ENCODE results near the gene FBXO27.

- TF ChIP-seq POLR2A (IDR thresholded peaks at IDR 0.05; ENCODE audit: low read depth, low read length) (no peak), MAFK (IDR thresholded peaks at IDR 0.05; ENCODE audit: low read depth, low read length) (no peak), RCOR1 (IDR thresholded peaks at IDR 0.05; ENCODE audit: insufficient replicate concordance, low read length) (no peak), SMC3 (IDR thresholded peaks at IDR 0.05; ENCODE audit: low read depth, low read length) (no peak), MXI1 (IDR thresholded peaks at IDR 0.05; ENCODE audit: borderline replicate concordance, low read depth, low read length) (no peak), NFE2L2 (IDR thresholded peaks at IDR 0.05; ENCODE audit: low read depth, low read length) (no peak), RAD21 (IDR thresholded peaks at IDR 0.05; ENCODE audit: low read length) (no peak), CHD1 (IDR thresholded peaks at IDR 0.05; ENCODE audit: low read depth, low read length) (no peak), CEBPB (IDR thresholded peaks at IDR 0.05; ENCODE audit: low read depth, low read length) (no peak), FOS (IDR thresholded peaks at IDR 0.05; ENCODE audit: low read depth, low read length) (no peak), RFX5 (IDR thresholded peaks at IDR 0.05; ENCODE audit: low read depth, low read length) (no peak)
- TF ChIP-seq, protein P1, sequence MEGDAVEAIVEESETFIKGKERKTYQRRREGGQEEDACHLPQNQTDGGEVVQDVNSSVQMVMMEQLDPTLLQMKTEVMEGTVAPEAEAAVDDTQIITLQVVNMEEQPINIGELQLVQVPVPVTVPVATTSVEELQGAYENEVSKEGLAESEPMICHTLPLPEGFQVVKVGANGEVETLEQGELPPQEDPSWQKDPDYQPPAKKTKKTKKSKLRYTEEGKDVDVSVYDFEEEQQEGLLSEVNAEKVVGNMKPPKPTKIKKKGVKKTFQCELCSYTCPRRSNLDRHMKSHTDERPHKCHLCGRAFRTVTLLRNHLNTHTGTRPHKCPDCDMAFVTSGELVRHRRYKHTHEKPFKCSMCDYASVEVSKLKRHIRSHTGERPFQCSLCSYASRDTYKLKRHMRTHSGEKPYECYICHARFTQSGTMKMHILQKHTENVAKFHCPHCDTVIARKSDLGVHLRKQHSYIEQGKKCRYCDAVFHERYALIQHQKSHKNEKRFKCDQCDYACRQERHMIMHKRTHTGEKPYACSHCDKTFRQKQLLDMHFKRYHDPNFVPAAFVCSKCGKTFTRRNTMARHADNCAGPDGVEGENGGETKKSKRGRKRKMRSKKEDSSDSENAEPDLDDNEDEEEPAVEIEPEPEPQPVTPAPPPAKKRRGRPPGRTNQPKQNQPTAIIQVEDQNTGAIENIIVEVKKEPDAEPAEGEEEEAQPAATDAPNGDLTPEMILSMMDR (conservative IDR thresholded peaks at IDR 0.05; ENCODE audit: low read depth, low read length) = no peak
- TF ChIP-seq, protein P2, sequence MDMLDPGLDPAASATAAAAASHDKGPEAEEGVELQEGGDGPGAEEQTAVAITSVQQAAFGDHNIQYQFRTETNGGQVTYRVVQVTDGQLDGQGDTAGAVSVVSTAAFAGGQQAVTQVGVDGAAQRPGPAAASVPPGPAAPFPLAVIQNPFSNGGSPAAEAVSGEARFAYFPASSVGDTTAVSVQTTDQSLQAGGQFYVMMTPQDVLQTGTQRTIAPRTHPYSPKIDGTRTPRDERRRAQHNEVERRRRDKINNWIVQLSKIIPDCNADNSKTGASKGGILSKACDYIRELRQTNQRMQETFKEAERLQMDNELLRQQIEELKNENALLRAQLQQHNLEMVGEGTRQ (IDR thresholded peaks at IDR 0.05; ENCODE audit: low read depth, low read length) = no peak
Measured at GRCh38 chr19:39074205-39074692, 41.9 kb upstream of the FBXO27 start.

All from IMR-90 (cell line).